Endothelial cell of umbilical vein (primary cell): ENCODE measurements around the gene TMEM63B. TPM values are rescaled to one million over a fixed set of nuclear protein-coding genes. Genes with fewer than 3 reads are reported as not detected.

Experiments used
- BruUV-seq: library from RNA; stranded (reverse); fragments of 400-500 nt; replicated peaks from 2 replicates; lab custom pipeline; 2021; lab: Mats Ljungman, UMichigan
- CTCF ChIA-PET: fragments of 300-600, 350-600 bp; sonication (Branson Sonifier 250); formaldehyde crosslinking; loops from one replicate; lab custom pipeline; 2021; ENCODE audit warnings: antibody characterized with exemption, inconsistent platforms; lab: Charles Lee
- POLR2A ChIA-PET: fragments of 300-600, 350-600 bp; sonication (Branson Sonifier 250); formaldehyde crosslinking; loops from one replicate; lab custom pipeline; 2021; ENCODE audit warnings: antibody characterized with exemption, inconsistent platforms; lab: Charles Lee
- DNase-seq: peaks from one replicate; pipeline ENCODE4 v3.0.0-alpha.2; 2011; ENCODE audit warnings: low read depth, low spot score
- FAIRE-seq: peaks from 2 replicates; lab custom pipeline; 2011; peaks lifted over from hg19 to GRCh38; lab: Jason Lieb, UNC
- H2AFZ ChIP-seq: 2 replicates; pipeline ENCODE4 v1.6.0; 2012; ENCODE audit warnings: low read depth, low read length, control low read depth, inconsistent platforms
- H3K27ac ChIP-seq: 2 replicates; pipeline ENCODE4 v1.5.1; 2011; ENCODE audit warnings: low read depth, mild to moderate bottlenecking, control low read depth, low read length, moderate library complexity; ENCODE audit not compliant: insufficient read depth
- H3K27me3 ChIP-seq, 2 experiments: 2 replicates each; pipeline versions ENCODE4 v1.6.0 to v1.6.1; 2011; ENCODE audit warnings: low read length in 2 of 2, mixed read lengths in 1 of 2; ENCODE audit not compliant: control insufficient read depth in 2 of 2, insufficient read depth in 2 of 2
- H3K36me3 ChIP-seq, 2 experiments: 2 replicates in 1 of 2; 3 replicates in 1 of 2; pipeline ENCODE4 v1.5.1; 2011; ENCODE audit warnings: low read length in 2 of 2, mild to moderate bottlenecking in 1 of 2, moderate library complexity in 1 of 2; ENCODE audit not compliant: control insufficient read depth in 2 of 2, insufficient read depth in 2 of 2; ENCODE audit errors: extremely low read depth in 1 of 2
- H3K4me1 ChIP-seq: 3 replicates; pipeline ENCODE4 v1.5.1; 2011; ENCODE audit warnings: mild to moderate bottlenecking, low read length; ENCODE audit not compliant: control insufficient read depth, insufficient read depth; ENCODE audit errors: extremely low read depth
- H3K4me2 ChIP-seq: 2 replicates; pipeline ENCODE4 v1.6.1; 2011; ENCODE audit warnings: low read length, control low read depth, mixed read lengths; ENCODE audit not compliant: insufficient read depth
- H3K4me3 ChIP-seq, 3 experiments: fragments of 200-600 bp in 1 of 3; sonication (generic), shearing (Covaris generic) in 1 of 3; replicated peaks in 1 of 3; 2 replicates each; pipeline ENCODE4 v1.5.1; 2011 to 2016; ENCODE audit warnings: control low read depth in 3 of 3, low read length in 3 of 3, mild to moderate bottlenecking in 2 of 3, inconsistent platforms in 1 of 3, low read depth in 1 of 3, moderate library complexity in 1 of 3; ENCODE audit not compliant: insufficient read depth in 1 of 3
- H3K79me2 ChIP-seq: 2 replicates; pipeline ENCODE4 v1.6.0; 2012; ENCODE audit warnings: low read length, inconsistent platforms; ENCODE audit not compliant: control insufficient read depth, insufficient read depth
- H3K9ac ChIP-seq: replicated peaks from 2 replicates; pipeline ENCODE3; 2011; ENCODE audit warnings: low read length, control low read depth; ENCODE audit not compliant: insufficient read depth; ENCODE audit errors: extremely low read depth
- H3K9me1 ChIP-seq: replicated peaks from 3 replicates; pipeline ENCODE4 v1.6.0; 2011; ENCODE audit warnings: mild to moderate bottlenecking, low read length; ENCODE audit not compliant: control insufficient read depth, insufficient read depth; ENCODE audit errors: extremely low read depth
- H3K9me3 ChIP-seq: replicated peaks from 2 replicates; pipeline ENCODE4 v1.5.1; 2012; ENCODE audit warnings: low read length, inconsistent platforms; ENCODE audit not compliant: control insufficient read depth, insufficient read depth
- H4K20me1 ChIP-seq: replicated peaks from 2 replicates; pipeline ENCODE3; 2011; ENCODE audit warnings: mild to moderate bottlenecking, low read length; ENCODE audit not compliant: control insufficient read depth, insufficient read depth; ENCODE audit errors: extremely low read depth
- EZH2 ChIP-seq: IDR thresholded peaks from 2 replicates; pipeline ENCODE4 v1.6.1; 2012; ENCODE audit warnings: borderline replicate concordance, low read depth, mild to moderate bottlenecking, moderate library complexity, low read length, inconsistent platforms; ENCODE audit not compliant: severe bottlenecking
- FOS ChIP-seq: IDR thresholded peaks from 2 replicates; pipeline ENCODE4 v1.6.1; 2011; ENCODE audit warnings: mild to moderate bottlenecking, low read length, moderate library complexity, borderline replicate concordance; ENCODE audit not compliant: insufficient read depth
- JUN ChIP-seq: IDR thresholded peaks from 2 replicates; pipeline ENCODE4 v1.6.1; 2011; ENCODE audit warnings: borderline replicate concordance, low read depth; ENCODE audit not compliant: insufficient read length, insufficient read depth
- MAX ChIP-seq: IDR thresholded peaks from 2 replicates; pipeline ENCODE4 v1.6.1; 2011; ENCODE audit not compliant: insufficient read depth, insufficient read length
- POLR2A ChIP-seq: IDR thresholded peaks from 2 replicates; pipeline ENCODE4 v1.6.1; 2012; ENCODE audit warnings: low read depth, mild to moderate bottlenecking, control low read depth, low read length
- POLR2AphosphoS5 ChIP-seq: IDR thresholded peaks from 2 replicates; pipeline ENCODE4 v1.6.1; 2012; ENCODE audit warnings: low read depth, mild to moderate bottlenecking, control low read depth, low read length, moderate library complexity; ENCODE audit not compliant: insufficient read depth
- dilution Hi-C: fragments of 300-500 bp; cut with MboI; formaldehyde crosslinking; loops from one replicate; pipeline ENCODE4 v1.15.0; 2019; ENCODE audit warnings: low sequenced_read_pairs; ENCODE audit not compliant: extremely low pct_ligation_motif_present
- intact Hi-C: fragments of 100-400 bp; cut with micrococcal nuclease; formaldehyde crosslinking; loops from one replicate; pipeline ENCODE4 v1.10.0; 2022
- polyA plus RNA-seq, 4 experiments: library from polyadenylated mRNA; depleted of rRNA in 3 of 4; stranded (reverse) in 3 of 4; unstranded in 1 of 4; fragments of >200 nt; gene quantifications; 2 replicates each; pipeline versions ENCODE4 v1.2.1 to v1.2.3, GENCODE V29; 2011 to 2012; ENCODE audit warnings: missing spikeins in 1 of 4
- total RNA-seq: library from RNA; stranded (reverse); gene quantifications from 2 replicates; pipeline ENCODE4 v1.2.3, GENCODE V29; 2021

Gene TMEM63B
- total and polyA plus RNA-seq, 2 donors (not counting 3 experiments of a cell fraction or from before 2014, with no cell fraction given) = 49.7 to 56.1 TPM

GRCh38 chr6:44093066-44093465 lies 34.3 kb upstream of the TMEM63B start:
- Histone ChIP-seq H3K9me1 (no peaks in the 10 kb centered on the region), H3K9me3 (no peaks in the 10 kb centered on the region), H3K9ac (no peak overlapping the region), H3K36me3 (no peaks in the 10 kb centered on the region), H4K20me1 (no peaks in the 10 kb centered on the region), H3K27me3 (no peaks in the 10 kb centered on the region), H3K4me2 (no peak overlapping the region), H3K27ac (no peak overlapping the region), H3K4me1 (no peaks in the 10 kb centered on the region), H3K79me2 (no peaks in the 10 kb centered on the region), H2AFZ (no peak overlapping the region), H3K4me3 (no peak overlapping the region)
- DNase-seq (no peak), FAIRE-seq (no peak)
- no peak for TF ChIP-seq POLR2A
- TF ChIP-seq EZH2 = no peak
- no peak for TF ChIP-seq MAX
- no peak for TF ChIP-seq FOS
- no peak for TF ChIP-seq POLR2AphosphoS5
- ChIA-PET POLR2A (no interaction called here), CTCF (interaction anchor here (1.6 kb wide), 1 partner anchor 14 kb away, joined by 6 read pairs; no protein-coding TSS in a partner anchor)
- dilution Hi-C loops (no loop called here), intact Hi-C loops (no loop called here)
- no TSS peak for BruUV-seq

- POLR2A ChIA-PET = no interaction called here
- FAIRE-seq = no peak
- H3K4me1 ChIP-seq = no peaks in the 10 kb centered on the region
- H4K20me1 ChIP-seq = no peaks in the 10 kb centered on the region
- H3K4me3 ChIP-seq = no peak overlapping the region
- H3K9me1 ChIP-seq = no peaks in the 10 kb centered on the region
- H3K27ac ChIP-seq = no peak overlapping the region
- BruUV-seq = no TSS peak
- DNase-seq = no peak
- no peak overlapping the region for H2AFZ ChIP-seq
- CTCF ChIA-PET = interaction anchor here (1.6 to 1.8 kb wide), 2 partner anchors 15 to 79 kb away, joined by 6 to 7 read pairs; no protein-coding TSS in a partner anchor
- no peaks in the 10 kb centered on the region for H3K9me3 ChIP-seq
- no peaks in the 10 kb centered on the region for H3K27me3 ChIP-seq
- intact Hi-C loops = no loop called here
- no peaks in the 10 kb centered on the region for H3K36me3 ChIP-seq
- no peaks in the 10 kb centered on the region for H3K79me2 ChIP-seq
- no peak overlapping the region for H3K9ac ChIP-seq
- dilution Hi-C loops = no loop called here
- no peak for TF ChIP-seq MAX
- no peak for TF ChIP-seq JUN
- TF ChIP-seq POLR2AphosphoS5 = no peak
- H3K4me2 ChIP-seq = no peak overlapping the region
These were observed 33.5 kb upstream of the TMEM63B start for GRCh38 chr6:44093750-44094402.
